Urinary bladder (tissue), 4 donors: ENCODE data around the gene MRPL27. TPM values are rescaled to one million over a fixed set of nuclear protein-coding genes. Genes with fewer than 3 reads are reported as not detected.
A peak's percentile ranks its signal among the peaks of the same experiment; 100 is the strongest.

Experiments
- DNase-seq: peaks from one replicate; pipeline ENCODE4 v3.0.0-alpha.2; 2015; ENCODE audit errors: extremely low spot score
- H3K27ac ChIP-seq: one replicate; pipeline ENCODE4 v1.5.1; 2013; ENCODE audit warnings: low read depth, mild to moderate bottlenecking, moderate library complexity
- H3K36me3 ChIP-seq: one replicate; pipeline ENCODE4 v1.6.1; 2013; ENCODE audit warnings: mild to moderate bottlenecking, moderate library complexity; ENCODE audit not compliant: insufficient read depth
- H3K4me1 ChIP-seq: one replicate; pipeline ENCODE4 v1.6.1; 2013; ENCODE audit warnings: mild to moderate bottlenecking, moderate library complexity; ENCODE audit not compliant: insufficient read depth
- H3K4me3 ChIP-seq: one replicate; pipeline ENCODE4 v1.5.1; 2013; ENCODE audit warnings: low read depth, low read length
- WGBS: extraction: QIAGEN DNeasy Blood & Tissue Kit; methylation state at CpG from one replicate; pipeline ENCODE4 v1.1.7; 2013; 5-methylcytosine and 5-hydroxymethylcytosine counted together
- polyA plus RNA-seq: library from polyadenylated mRNA; stranded (reverse); fragments of 200-250 nt; gene quantifications from one replicate; pipeline ENCODE4 v1.2.3, GENCODE V29; 2013
- total RNA-seq: library from RNA; depleted of rRNA; stranded (reverse); fragments of >200 nt; gene quantifications from one replicate; pipeline ENCODE4 v1.2.3, GENCODE V29; 2014
- donor health status: healthy with polysubstance abuse.
- donor health status: healthy.

MRPL27 gene
- total and polyA plus RNA-seq, 2 donors, result 38.6 to 99.6 TPM

DNA sequence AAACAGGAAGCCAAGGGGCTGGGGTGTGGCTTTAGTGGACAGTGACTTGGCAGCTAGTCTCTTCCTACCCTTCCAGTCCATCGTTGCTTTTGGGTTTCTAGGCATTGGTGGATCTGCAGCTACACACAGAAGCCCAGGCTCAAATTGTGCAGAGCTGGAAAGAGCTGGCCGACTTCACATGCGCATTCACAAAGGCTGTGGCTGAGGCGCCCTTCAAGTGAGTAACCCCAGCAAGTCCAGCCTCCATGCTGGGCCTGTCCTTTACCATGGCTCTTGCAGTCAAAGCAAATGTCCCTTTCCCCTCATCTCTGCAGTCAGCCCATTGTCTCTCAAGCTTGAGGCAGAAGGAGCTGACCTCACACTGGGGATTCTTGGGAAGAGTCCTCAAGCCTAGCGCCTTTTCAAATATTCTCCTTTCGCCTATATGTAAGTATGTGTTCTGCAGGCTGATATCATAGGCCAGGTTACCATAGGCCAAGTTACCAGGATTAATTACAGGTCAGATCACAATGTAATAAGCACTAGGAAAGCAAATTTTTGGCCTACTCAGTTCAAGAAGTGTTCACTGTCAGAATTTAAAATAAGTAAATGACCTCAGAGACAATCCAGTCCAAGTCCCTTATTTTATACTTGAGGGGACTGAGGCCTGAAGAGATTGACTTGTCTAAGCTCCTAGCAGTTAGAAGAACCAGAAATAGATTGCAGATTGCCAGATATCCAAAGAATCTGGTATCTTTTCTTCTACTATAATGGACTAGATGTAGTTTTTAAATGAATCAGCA, 6.6 kb upstream of the MRPL27 start:
- Histone ChIP-seq H3K36me3 (peaks cover 6% of the 10 kb centered on the region), H3K4me3 (no peak overlapping the region), H3K27ac (no peak overlapping the region), H3K4me1 (no peaks in the 10 kb centered on the region)
- no peak for DNase-seq
- WGBS, result 90% methylated on average over 6 of the region's 6 CpGs

DNA sequence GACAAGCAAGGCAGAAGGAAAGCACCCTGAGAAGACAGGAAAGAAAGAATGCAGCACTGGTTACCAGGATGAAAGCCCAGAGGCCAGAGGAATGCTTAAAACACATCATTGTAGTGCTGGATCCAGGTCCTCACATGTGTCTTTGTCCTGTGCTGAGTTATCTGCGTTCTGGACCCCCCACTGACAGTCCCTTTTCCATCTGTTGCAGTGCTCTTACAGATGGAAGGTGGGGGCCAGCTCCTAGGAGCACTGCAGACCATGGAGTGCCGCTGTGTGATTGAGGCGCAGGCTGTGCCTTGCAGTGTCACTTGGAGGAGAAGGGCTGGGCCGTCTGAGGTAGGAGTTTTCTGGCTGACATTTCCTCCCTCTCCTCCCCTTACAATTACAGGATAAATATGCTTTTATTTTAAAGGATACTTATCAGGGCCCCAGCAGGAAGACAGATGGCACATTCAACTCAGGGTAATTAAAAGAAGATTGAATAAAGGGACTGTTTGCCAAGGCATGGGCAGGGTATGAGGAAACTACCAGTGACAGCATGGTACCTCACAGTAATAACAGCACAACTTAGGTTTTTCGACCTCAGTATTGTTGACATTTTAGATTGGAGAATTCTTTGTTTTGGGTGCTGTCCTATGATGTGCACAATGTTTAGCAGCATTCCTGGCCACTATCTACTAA, 3.0 kb upstream of the MRPL27 start:
- 82% methylated on average over 5 of the region's 5 CpGs for WGBS
- no peaks in the 10 kb centered on the region for H3K36me3 ChIP-seq
- H3K27ac ChIP-seq, result no peak overlapping the region
- no peak overlapping the region for H3K4me3 ChIP-seq
- DNase-seq, result no peak
- peaks cover 3% of the 10 kb centered on the region for H3K4me1 ChIP-seq

DNA sequence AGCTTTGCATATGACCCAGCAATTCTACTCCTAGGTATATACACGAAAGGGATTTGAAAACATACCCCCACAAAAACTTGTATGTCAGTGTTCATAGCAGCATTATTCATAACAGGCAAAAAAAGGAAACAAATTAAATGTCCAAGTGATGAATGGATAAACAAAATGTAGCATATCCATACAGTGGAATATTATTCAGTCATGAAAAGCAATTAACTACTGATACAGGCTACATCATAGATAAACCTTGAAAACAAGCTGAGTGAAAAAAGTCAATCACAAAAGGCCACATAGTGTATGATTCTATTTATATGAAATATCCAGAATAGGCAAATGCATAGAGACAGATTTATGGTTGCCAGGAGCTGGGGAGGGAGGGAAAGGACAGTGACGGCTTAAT, 721 bp upstream of the MRPL27 start:
- 87% methylated on average over 2 of the region's 2 CpGs for WGBS

DNA sequence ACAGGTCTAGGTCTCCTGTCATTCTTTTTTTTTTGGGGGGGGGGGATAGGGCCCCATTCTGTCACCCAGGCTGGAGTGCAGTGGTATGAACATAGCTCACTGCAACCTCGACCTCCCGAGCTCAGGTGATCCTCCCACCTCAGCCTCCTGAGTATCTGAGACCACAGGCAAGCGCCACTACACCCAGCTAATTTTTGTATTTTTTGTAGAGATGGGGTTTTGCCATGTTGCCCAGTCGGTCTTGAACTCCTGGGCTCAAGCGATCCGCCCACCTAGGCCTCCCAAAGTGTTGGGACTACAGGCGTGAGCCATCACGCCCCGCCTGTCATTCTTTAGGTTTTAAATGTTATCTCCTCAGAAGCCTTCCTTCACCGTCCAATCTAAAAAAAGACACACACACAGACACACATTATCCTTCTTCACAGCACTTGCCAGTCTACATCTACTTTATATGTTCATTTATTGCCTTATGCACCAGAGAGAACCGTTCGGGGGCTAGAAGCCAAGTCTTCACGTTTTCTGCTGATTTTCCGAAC, 694 bp downstream of the MRPL27 start:
- H3K36me3 ChIP-seq, result peaks cover under 1% of the 10 kb centered on the region
- DNase-seq, result no peak
- H3K4me3 ChIP-seq, result peak overlapping the region; percentile 58
- H3K27ac ChIP-seq, result no peak overlapping the region
- WGBS, result 18% methylated on average over 14 of the region's 14 CpGs
- H3K4me1 ChIP-seq, result peaks cover 3% of the 10 kb centered on the region

More for the DNA sequence above, 721 bp upstream of the MRPL27 start:
- H3K4me3 ChIP-seq, result peak overlapping the region; percentile 58
- no peaks in the 10 kb centered on the region for H3K36me3 ChIP-seq
- H3K27ac ChIP-seq, result no peak overlapping the region
- H3K4me1 ChIP-seq, result peaks cover 3% of the 10 kb centered on the region
- DNase-seq, result no peak

DNA sequence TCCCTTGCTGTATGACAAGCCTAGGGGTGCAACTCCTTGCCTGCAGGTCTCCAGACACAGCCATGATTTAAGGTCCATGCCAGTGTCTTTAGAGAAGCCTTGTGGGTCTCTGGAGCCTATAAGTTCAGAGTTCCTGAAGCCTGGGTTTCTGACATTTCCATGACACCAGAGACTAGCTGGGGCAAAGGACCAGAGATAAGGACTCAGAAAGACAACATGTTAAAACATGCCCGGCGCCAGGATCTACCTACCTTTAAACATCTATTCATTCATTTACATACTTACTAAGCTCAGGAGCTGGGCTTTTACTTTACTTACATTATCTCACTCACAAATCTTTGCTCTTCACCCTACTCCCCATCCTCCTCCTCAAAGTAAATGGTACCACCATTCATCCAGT, 1.5 kb downstream of the MRPL27 start:
- no peak for DNase-seq
- peaks cover 3% of the 10 kb centered on the region for H3K4me1 ChIP-seq
- no peak overlapping the region for H3K4me3 ChIP-seq
- WGBS, result 95% methylated on average over 2 of the region's 2 CpGs
- peaks cover 2% of the 10 kb centered on the region for H3K36me3 ChIP-seq
- no peak overlapping the region for H3K27ac ChIP-seq

- WGBS, result 95% methylated on average over 5 of the region's 5 CpGs
- Histone ChIP-seq H3K36me3 (peaks cover 2% of the 10 kb centered on the region), H3K4me1 (peaks cover 3% of the 10 kb centered on the region), H3K27ac (no peak overlapping the region), H3K4me3 (no peak overlapping the region)
- DNase-seq, result no peak
Observed at GRCh38 chr17:50370052-50370451, 2.9 kb downstream of the MRPL27 start.

DNA sequence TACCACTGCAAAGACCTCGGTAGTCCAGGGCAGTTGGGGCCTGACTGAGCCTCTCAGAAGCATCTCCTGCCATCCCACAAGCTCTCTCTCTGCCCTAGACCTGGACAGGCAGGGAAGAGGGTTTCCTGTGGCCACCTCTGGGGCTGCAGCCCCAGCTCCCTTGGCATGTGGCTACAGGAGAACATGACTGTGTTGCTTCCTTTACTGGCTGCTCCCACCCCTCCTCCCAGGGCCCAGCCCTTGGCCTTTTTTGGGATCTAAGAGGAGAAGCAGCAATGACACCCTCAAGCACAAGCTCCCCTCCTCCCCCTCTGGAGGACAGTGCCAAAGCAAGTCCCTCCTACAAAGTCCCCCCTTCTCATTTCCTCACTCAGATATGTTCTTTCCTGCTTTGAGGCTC, 5.6 kb downstream of the MRPL27 start:
- no peak overlapping the region for H3K4me3 ChIP-seq
- no peak overlapping the region for H3K27ac ChIP-seq
- 88% methylated on average over 1 of the region's 1 CpG for WGBS
- DNase-seq, result no peak
- peaks cover 3% of the 10 kb centered on the region for H3K4me1 ChIP-seq
- peaks cover 2% of the 10 kb centered on the region for H3K36me3 ChIP-seq

DNA sequence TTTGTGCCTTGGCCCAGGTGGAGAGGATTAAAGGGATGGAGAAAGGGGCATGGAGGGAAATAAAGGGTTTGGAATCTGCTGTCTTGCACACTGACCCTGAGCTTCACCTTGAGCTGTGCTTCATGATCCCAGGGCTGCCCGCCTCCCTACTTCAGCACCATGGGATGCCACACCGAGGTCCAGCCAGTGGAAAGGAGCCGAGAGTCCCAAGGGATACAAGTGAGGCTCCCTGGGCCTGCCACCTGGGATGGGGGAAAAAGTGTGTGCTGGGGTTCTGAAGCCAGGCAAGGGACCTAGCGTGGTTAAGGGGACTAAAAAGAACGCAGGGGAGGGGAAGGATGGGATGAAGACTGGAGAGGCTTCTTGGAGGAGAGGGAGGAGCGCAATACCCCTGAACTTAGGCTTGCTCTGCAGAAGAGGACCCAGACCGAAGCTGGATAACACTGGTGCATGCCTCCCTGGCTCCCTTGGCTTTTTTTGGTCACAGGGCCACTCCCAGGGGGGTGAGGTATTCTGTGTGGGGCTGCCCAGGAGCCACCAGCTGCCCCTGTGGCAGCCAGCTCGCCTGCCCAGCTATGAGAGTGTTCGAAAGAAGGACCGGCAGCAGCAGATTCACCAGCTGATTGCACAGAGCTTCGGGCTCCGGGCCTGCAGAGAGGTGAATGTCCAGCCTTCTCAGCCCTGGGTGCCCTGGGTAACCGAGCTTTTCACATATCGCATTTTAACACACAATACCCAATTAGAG, 7.2 kb downstream of the MRPL27 start:
- Histone ChIP-seq H3K36me3 (peaks cover 2% of the 10 kb centered on the region), H3K4me1 (no peaks in the 10 kb centered on the region), H3K27ac (no peak overlapping the region), H3K4me3 (no peak overlapping the region)
- DNase-seq, result no peak
- 89% methylated on average over 14 of the region's 14 CpGs for WGBS

GRCh38 chr17:50365165-50365564, 7.8 kb downstream of the MRPL27 start:
- peaks cover 2% of the 10 kb centered on the region for H3K36me3 ChIP-seq
- H3K27ac ChIP-seq, result no peak overlapping the region
- no peaks in the 10 kb centered on the region for H3K4me1 ChIP-seq
- no peak for DNase-seq
- 61% methylated on average over 2 of the region's 2 CpGs for WGBS
- H3K4me3 ChIP-seq, result no peak overlapping the region

DNA sequence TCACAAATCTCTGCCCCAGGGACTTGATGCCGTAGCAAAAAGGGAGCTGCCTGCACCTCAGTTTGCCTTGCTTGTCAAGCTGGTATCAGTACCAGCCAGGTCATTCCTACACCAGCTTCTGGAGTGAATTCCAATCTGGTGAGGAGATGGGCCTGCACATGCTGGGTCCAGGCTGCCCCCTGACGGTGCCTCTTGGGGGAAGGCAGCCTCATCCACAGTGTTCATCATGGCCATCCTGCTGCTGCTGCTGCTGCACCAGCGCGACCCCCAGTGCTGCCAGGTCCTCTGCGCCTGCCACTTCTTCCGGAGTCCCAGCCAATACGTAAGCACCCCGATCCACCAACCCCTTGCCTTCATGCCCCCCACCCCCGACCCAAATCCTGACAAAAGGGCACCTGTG, 8.3 kb downstream of the MRPL27 start:
- Histone ChIP-seq H3K4me1 (no peaks in the 10 kb centered on the region), H3K36me3 (peaks cover 2% of the 10 kb centered on the region), H3K27ac (no peak overlapping the region), H3K4me3 (no peak overlapping the region)
- no peak for DNase-seq
- 67% methylated on average over 9 of the region's 9 CpGs for WGBS

DNA sequence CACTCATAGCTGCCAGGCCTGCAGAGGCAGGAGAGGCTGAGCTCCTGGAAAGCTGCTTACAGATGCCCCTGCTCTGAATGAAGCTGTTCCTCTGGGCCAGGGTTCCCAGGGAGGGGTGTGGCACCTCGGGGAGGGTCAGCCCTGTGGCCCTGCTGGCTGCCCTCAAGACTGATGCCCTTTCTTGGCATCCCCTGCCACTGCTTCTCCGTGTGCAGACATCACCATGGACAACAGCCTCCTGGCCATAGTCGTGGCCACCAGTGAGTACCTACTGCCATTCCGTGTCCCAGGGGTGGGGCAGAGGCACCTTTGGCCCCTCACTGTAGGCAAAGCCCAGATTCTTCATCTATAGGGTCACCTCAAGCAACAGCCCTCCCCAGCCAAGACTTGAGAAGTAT, 8.9 kb downstream of the MRPL27 start:
- H3K4me3 ChIP-seq, result no peak overlapping the region
- H3K36me3 ChIP-seq, result peaks cover 2% of the 10 kb centered on the region
- no peak overlapping the region for H3K27ac ChIP-seq
- no peaks in the 10 kb centered on the region for H3K4me1 ChIP-seq
- no peak for DNase-seq
- WGBS, result 55% methylated on average over 4 of the region's 4 CpGs

- Histone ChIP-seq H3K36me3 (peaks cover 2% of the 10 kb centered on the region), H3K27ac (no peak overlapping the region), H3K4me1 (no peaks in the 10 kb centered on the region), H3K4me3 (no peak overlapping the region)
- peak; percentile 40 for DNase-seq
- 40% methylated on average over 8 of the region's 8 CpGs for WGBS
Observed at GRCh38 chr17:50363217-50364060, 9.5 kb downstream of the MRPL27 start.

GRCh38 chr17:50362661-50363060, 10.3 kb downstream of the MRPL27 start:
- H3K27ac ChIP-seq, result no peak overlapping the region
- H3K4me1 ChIP-seq, result no peaks in the 10 kb centered on the region
- no peak overlapping the region for H3K4me3 ChIP-seq
- DNase-seq, result no peak
- WGBS, result 73% methylated on average over 7 of the region's 7 CpGs
- H3K36me3 ChIP-seq, result peaks cover 2% of the 10 kb centered on the region
